ENCODE results near the gene NFYC.

The NFYC gene

GRCh38 chr1:40740997-40741736 lies 49.7 kb downstream of the NFYC start:
- no peaks in the 10 kb centered on the region for H3K79me2 ChIP-seq (ENCODE audit: insufficient read depth, low read depth)
- no peak overlapping the region for H3K9ac ChIP-seq
- H4K20me1 ChIP-seq (ENCODE audit: insufficient read depth) = no peaks in the 10 kb centered on the region
- no peak overlapping the region for H2AFZ ChIP-seq (ENCODE audit: low read depth)
- no peaks in the 10 kb centered on the region for H3K36me3 ChIP-seq (ENCODE audit: insufficient read depth)
- peaks cover under 1% of the 10 kb centered on the region for H3K4me1 ChIP-seq (ENCODE audit: low read depth, poor library complexity, severe bottlenecking)
- no peak overlapping the region for H3K4me2 ChIP-seq
- no peak overlapping the region for H3K27ac ChIP-seq
- TF ChIP-seq CTCF (conservative IDR thresholded peaks at IDR 0.05; ENCODE audit: low read depth, low read length) = no peak
- H3K27me3 ChIP-seq (ENCODE audit: insufficient read depth, low read depth) = no peaks in the 10 kb centered on the region
- H3K4me3 ChIP-seq (IDR thresholded peaks at IDR 0.05; ENCODE audit: insufficient read depth, low read depth, low read length) = no peak overlapping the region

GRCh38 chr1:40742363-40743061 lies 51.0 kb downstream of the NFYC start:
- no peaks in the 10 kb centered on the region for H4K20me1 ChIP-seq (ENCODE audit: insufficient read depth)
- peaks cover 4% of the 10 kb centered on the region for H3K4me1 ChIP-seq (ENCODE audit: low read depth, poor library complexity, severe bottlenecking)
- no peak overlapping the region for H3K9ac ChIP-seq
- no peak overlapping the region for H2AFZ ChIP-seq (ENCODE audit: low read depth)
- H3K79me2 ChIP-seq (ENCODE audit: insufficient read depth, low read depth) = no peaks in the 10 kb centered on the region
- no peak overlapping the region for H3K27ac ChIP-seq
- no peaks in the 10 kb centered on the region for H3K27me3 ChIP-seq (ENCODE audit: insufficient read depth, low read depth)
- no peak for TF ChIP-seq CTCF (conservative IDR thresholded peaks at IDR 0.05; ENCODE audit: low read depth, low read length)
- no peak overlapping the region for H3K4me2 ChIP-seq
- H3K36me3 ChIP-seq (ENCODE audit: insufficient read depth) = no peaks in the 10 kb centered on the region
- H3K4me3 ChIP-seq (IDR thresholded peaks at IDR 0.05; ENCODE audit: insufficient read depth, low read depth, low read length) = no peak overlapping the region

GRCh38 chr1:40743452-40743851 lies 51.9 kb downstream of the NFYC start:
- Histone ChIP-seq H3K79me2 (ENCODE audit: insufficient read depth, low read depth) (no peaks in the 10 kb centered on the region), H3K27ac (no peak overlapping the region), H3K4me3 (IDR thresholded peaks at IDR 0.05; ENCODE audit: insufficient read depth, low read depth, low read length) (no peak overlapping the region), H3K27me3 (ENCODE audit: insufficient read depth, low read depth) (no peaks in the 10 kb centered on the region), H3K4me2 (no peak overlapping the region), H3K36me3 (ENCODE audit: insufficient read depth) (no peaks in the 10 kb centered on the region), H2AFZ (ENCODE audit: low read depth) (no peak overlapping the region), H4K20me1 (ENCODE audit: insufficient read depth) (no peaks in the 10 kb centered on the region), H3K9ac (no peak overlapping the region), H3K4me1 (ENCODE audit: low read depth, poor library complexity, severe bottlenecking) (peaks cover 4% of the 10 kb centered on the region)
- TF ChIP-seq CTCF (conservative IDR thresholded peaks at IDR 0.05; ENCODE audit: low read depth, low read length) = no peak

- no peaks in the 10 kb centered on the region for H3K36me3 ChIP-seq (ENCODE audit: insufficient read depth)
- peaks cover 4% of the 10 kb centered on the region for H3K4me1 ChIP-seq (ENCODE audit: low read depth, poor library complexity, severe bottlenecking)
- H3K79me2 ChIP-seq (ENCODE audit: insufficient read depth, low read depth) = no peaks in the 10 kb centered on the region
These were observed 52.4 kb downstream of the NFYC start for GRCh38 chr1:40743860-40744259.

More at GRCh38 chr1:40743860-40744259, 52.4 kb downstream of the NFYC start:
- Histone ChIP-seq H3K27ac (no peak overlapping the region), H3K4me3 (IDR thresholded peaks at IDR 0.05; ENCODE audit: insufficient read depth, low read depth, low read length) (no peak overlapping the region), H3K9ac (no peak overlapping the region), H3K4me2 (no peak overlapping the region), H3K27me3 (ENCODE audit: insufficient read depth, low read depth) (no peaks in the 10 kb centered on the region), H4K20me1 (ENCODE audit: insufficient read depth) (no peaks in the 10 kb centered on the region), H2AFZ (ENCODE audit: low read depth) (no peak overlapping the region)
- TF ChIP-seq CTCF (conservative IDR thresholded peaks at IDR 0.05; ENCODE audit: low read depth, low read length) = no peak

Measured in KMS-11 (cell line).